IPS-18c (cell line): ENCODE results near the gene TECPR2.
A peak's percentile ranks its signal among the peaks of the same experiment; 100 is the strongest.
"Not testable (repeated sequence)": the region's sequence is repeated elsewhere in the genome, so short reads cannot be mapped to it uniquely, and the experiment has no call there.

Experiments
- H3K4me3 ChIP-seq: 2 replicates; pipeline ENCODE4 v1.7.0; 2013; ENCODE audit warnings: low read depth, mild to moderate bottlenecking, low read length, moderate library complexity; ENCODE audit not compliant: insufficient read depth
- H3K9me3 ChIP-seq: one replicate; pipeline ENCODE4 v1.6.1; 2013; ENCODE audit warnings: mild to moderate bottlenecking, low read length, moderate library complexity; ENCODE audit not compliant: control insufficient read depth, insufficient read depth

Gene TECPR2

DNA sequence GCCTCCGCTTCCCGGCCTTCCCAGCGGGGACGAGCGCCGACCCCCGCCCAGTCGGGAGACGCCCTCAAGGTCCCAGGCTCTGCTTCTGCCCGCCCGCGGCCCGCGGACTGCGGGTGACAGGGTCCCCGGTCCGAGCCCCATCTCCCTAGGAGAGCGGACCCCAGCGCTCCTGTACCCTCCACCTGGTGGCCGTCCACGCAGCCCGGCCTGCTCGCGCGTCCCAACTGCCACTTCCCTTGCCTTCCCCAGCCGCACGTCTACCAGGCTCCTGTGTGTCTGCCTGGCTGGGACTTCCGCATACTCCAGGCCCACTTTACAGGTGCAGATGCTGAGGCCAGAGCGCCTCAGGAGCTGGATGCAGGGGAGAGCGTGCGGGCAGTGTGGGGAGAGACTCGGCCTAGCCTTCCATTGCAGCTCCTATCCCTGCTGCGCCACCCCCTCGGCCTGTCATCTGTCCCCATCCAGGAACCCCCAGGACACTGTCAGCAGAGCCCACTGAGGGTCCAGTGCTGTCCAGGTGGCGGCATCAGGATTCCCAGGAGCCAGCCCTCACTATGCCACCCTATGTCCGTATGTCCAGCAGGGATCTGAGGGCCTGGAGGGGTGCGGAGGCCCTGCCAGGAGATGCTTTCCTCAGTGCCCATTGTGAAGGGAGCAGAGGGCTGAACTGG is 154.8 kb downstream of the TECPR2 start:
- H3K9me3 ChIP-seq = no peaks in the 10 kb centered on the region
- H3K4me3 ChIP-seq = peak overlapping the region; percentile 68

GRCh38 chr14:102518063-102518648 is 155.4 kb downstream of the TECPR2 start:
- no peaks in the 10 kb centered on the region for H3K9me3 ChIP-seq
- no peak overlapping the region for H3K4me3 ChIP-seq

- H3K9me3 ChIP-seq, H3K4me3 ChIP-seq: not testable (repeated sequence)
These were observed 157.0 kb downstream of the TECPR2 start for GRCh38 chr14:102519709-102520108.

- Histone ChIP-seq H3K9me3 (peaks cover 3% of the 10 kb centered on the region), H3K4me3 (no peak overlapping the region)
These were observed 160.4 kb downstream of the TECPR2 start for GRCh38 chr14:102523200-102523568.

DNA sequence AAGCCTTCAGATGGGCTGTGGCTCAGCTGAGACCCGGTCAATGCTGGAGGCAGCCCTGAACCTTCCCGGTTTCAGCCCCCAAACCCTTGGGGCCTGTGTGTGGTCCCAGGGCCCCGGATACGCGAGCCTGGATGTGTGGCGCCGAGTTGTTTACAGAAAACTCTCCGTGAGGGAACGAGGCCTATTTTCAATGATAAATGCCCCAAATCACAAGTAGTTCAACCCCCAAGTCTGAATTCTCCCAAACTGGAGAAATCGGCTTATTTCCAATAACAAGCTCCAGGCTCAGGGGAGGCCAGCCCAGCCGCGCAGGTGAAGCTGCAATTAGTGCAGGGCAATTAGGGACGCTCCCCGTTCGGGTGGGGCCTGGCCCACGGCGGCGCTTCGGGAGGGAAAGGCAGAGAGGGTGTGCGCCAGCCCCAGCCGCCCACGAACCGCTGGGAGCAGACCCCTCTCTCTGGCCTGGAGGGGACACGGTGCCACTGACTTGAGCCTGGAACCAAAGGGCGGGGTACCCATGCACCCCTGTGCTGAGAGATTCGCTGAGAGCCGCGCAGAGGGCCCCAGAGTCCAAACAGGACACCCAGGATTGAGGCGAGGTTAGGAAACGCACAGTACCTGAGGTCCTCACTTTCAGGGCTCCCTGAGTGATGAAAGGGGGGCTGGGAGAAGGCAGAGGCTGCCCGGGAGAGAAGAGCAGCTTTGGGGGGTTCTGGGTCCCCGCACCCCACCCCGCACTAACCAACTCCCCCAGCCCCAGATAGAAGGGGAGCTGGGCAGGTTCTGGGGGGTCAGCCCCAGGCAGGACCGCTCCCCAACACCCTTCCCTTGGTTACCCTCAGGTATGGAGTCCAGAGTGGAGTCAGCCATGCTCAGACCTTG is 161.1 kb downstream of the TECPR2 start:
- Histone ChIP-seq H3K4me3 (no peak overlapping the region), H3K9me3 (peaks cover 3% of the 10 kb centered on the region)

DNA sequence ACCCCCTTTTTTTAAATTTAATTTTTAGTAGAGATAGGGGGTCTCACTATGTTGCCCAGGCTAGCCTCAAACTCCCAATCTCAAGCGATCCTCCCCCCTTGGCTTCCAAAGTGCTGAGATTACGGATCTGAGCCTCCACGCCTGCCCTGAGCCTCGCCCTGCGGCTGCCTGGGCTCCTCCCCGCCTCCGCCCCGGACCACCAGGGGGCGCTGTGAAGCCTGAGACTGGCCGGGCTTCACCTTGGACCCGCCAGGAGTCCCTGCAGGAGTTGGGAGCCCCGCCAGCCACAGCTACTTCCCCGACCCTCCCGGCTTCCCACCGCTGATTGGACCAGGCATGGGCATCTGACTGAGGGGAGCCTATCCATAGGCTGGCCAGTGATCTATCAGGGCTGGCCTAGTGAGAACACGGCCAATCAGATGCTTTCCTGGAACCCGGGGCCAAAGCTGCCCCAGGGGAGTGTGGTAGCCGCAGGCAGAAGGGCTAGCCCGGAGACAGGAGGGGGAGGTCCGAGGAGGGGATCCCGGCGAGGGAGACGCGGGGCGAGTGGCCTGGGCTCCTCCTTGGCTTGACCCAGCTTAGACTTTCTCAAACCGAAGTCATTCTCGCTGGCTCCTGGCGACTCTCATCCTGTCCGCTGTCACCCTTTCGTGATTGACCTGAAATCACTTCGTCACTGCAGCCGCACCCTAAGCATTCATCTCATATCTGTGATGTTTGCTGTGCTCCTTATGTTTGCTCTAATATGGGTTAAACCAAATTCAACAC is 161.9 kb downstream of the TECPR2 start:
- Histone ChIP-seq H3K4me3 (peak overlapping the region; percentile 54), H3K9me3 (peaks cover 3% of the 10 kb centered on the region)

DNA sequence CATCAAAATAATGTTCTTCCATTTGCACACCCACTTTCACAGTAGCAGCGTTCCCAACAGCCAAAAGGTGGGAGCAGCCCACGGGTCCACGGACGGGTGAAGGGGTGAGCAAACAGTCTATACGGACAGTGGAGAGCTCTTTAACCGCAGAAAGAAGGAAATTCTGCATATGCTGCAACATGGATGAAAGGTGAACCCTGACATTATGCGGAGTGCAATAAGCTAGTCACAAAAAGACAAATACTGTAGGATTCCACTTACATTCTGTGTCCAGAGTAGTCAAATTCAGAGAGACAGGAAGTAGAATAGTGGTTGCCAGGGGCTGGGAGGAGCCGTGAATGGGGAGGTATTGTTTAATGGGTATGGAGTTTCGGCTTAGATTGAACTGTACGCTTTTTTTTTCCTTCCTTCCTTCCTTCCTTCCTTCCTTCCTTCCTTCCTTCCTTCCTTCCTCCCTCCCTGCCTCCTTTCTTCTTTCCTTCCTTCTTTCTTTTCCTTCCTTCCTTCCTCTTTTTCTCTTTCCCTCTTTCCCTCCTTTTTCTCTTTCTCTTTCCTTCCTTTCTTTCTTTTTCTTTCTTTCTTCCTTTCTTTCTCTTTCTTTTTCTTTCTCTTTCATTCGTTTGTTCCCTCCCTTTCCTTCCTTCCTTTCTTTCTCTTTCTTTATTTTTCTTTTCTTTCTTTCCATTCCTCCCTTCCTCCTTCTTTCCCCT is 162.6 kb downstream of the TECPR2 start:
- Histone ChIP-seq H3K4me3 (peak overlapping the region; percentile 54), H3K9me3 (peaks cover 3% of the 10 kb centered on the region)

DNA sequence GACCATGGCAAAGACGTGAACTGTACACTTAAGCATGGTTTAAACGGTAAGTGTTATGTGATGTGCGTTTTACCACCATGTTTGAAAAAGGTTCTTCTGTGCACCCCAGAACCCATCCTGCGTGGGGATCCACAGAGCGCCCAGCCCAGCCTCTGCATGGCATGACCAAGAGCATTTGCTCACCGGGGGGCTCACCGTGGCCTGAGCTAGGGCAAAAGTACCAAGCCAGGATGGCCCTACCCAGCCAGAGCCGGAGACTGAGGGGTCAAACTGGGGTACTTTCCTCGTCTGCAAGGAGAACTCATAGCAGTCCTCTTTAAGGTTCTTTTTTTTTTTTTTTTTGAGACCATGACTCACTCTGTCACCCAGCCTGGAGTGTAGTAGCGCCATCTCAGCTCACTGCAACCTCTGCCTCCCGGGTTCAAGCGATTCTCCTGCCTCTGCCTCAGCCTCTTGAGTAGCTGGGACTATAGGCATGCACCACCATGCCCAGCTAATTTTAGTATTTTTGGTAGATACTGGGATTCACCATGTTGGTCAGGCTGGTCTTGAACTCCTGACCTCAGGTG is 163.3 kb downstream of the TECPR2 start:
- Histone ChIP-seq H3K4me3 (no peak overlapping the region), H3K9me3 (peaks cover 3% of the 10 kb centered on the region)

DNA sequence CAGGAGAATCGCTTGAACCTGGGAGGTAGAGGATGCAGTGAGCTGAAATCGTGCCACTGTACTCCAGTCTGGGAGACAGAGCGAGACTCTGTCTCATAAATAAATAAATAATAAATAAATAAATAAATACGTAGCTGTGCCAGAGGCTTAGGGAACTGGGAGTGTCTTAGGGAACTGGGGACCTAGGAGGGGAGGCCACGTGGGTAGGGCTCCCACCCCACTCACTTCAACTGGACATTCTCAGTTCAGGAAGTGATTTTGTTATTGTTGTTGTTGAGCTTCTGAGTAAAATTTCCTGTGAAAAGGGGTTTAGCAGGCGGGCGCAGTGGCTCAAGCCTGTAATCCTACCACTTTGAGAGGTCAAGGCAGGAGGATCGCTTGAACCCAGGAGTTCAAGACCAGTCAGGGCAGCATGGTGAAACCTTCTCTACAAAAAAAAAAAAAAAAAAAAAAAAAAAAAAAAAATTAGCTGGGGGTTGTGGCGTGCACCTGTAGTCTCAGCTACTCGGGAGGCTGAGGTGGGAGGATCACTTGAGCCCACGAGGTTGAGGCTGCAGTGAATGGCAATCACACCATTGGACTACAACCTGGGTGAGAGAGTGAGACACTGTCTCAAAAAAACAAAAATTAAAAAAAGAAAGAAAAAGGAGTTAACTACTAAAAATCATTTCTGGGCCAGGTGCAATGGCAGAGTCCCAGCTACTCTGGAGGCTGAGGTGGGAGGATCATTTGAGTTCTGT is 165.9 kb downstream of the TECPR2 start:
- Histone ChIP-seq H3K9me3 (peaks cover 3% of the 10 kb centered on the region), H3K4me3 (no peak overlapping the region)

DNA sequence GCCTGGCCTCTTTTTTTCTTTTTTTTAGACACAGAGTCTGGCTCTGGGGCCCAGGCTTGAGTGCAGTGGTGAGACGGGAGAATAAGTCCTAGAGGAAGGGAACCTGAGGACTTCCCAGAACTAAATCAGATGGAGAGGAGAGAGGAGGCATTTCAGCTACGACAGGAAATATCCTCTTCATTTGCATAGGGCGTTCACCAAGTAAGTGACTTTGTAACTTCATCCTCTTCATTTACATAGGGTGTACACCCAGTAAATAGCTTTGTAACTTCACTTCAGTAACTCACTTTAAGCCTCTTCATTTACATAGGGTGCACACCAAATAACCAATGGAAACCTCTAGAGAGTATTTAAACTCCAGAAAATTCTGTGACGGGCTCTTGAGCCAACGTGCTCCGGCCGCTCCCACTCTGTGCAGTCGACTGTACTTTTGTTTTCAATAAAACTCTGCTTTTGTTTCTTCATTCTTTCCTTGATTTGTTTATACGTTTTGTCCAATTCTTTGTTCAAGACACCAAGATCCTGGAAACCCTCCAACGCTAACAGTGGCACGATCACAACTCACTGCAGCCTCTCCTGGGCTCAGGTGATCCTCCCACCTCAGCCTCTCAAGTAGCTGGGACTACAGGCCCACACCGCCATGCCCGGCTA is 168.2 kb downstream of the TECPR2 start:
- no peak overlapping the region for H3K4me3 ChIP-seq
- peaks cover 3% of the 10 kb centered on the region for H3K9me3 ChIP-seq

DNA sequence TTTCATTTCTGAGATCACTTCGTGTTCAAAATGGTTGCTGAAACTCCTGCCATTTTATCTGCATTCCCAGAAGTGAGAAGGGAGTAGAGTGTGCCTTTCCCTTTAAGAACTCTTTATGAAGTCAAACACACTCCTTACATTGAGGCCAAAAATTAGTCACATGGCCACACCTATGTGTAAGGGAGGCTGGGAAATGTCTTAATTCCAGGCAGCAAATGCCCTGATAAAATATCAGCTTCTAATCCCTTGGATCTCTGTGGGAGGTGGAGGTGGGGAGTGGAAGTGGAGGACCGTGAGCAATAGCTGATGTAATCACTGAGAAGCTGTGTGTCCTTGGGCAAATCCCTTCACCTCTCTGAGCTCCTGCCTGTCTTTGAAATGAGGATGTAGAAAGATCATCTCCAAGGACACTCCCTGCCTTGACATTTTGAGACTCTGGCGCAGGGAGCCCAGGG is 169.5 kb downstream of the TECPR2 start:
- H3K4me3 ChIP-seq = no peak overlapping the region
- H3K9me3 ChIP-seq = peaks cover 3% of the 10 kb centered on the region

- Histone ChIP-seq H3K4me3 (no peak overlapping the region), H3K9me3 (no peaks in the 10 kb centered on the region)
These were observed 175.3 kb downstream of the TECPR2 start for GRCh38 chr14:102537981-102538601.

DNA sequence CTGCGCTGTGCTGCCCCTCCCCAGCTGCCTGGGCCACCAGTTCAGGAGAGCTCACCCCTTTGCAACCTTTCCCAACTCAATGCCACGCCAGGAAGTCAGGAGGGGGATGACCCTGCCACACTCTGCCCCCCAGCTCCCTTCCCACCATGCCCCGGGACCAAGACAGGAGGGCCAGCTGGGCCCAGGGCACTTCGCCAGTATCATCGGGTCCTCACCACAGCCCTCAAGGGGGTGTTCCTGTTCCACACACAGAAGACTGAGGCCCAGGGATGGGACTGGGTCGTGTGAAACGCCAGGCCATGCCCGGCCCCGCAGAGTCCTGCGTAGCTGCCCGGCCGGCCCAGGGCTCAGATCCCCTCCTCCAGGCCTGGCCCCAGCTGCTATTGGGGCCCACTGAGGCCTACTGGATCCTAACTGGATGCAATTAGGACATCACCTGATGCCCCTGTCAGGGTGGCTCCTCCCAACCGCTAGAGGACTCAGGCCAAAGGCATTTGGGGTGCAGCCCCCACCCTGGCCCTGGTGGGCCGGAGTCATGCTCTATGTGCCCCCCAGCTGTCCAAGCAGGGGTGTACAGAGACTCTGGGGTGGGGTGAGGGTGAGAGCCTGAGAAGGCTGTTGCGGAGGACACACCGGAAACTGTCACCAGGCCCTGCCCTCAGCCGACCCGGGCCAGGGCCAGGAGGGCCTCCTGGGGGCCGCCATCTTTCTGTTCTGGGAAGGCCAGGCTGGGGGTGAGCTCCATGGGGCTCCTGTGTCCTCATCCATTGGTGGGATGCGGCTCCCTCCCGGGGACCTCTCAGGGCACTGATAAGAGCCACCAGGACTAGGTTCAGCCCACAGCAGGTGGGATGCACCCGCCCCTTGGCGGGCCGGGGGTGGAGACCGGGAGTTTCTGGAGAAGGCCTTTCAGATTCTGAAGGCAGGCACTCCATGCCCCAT is 176.1 kb downstream of the TECPR2 start:
- Histone ChIP-seq H3K9me3 (no peaks in the 10 kb centered on the region), H3K4me3 (no peak overlapping the region)

DNA sequence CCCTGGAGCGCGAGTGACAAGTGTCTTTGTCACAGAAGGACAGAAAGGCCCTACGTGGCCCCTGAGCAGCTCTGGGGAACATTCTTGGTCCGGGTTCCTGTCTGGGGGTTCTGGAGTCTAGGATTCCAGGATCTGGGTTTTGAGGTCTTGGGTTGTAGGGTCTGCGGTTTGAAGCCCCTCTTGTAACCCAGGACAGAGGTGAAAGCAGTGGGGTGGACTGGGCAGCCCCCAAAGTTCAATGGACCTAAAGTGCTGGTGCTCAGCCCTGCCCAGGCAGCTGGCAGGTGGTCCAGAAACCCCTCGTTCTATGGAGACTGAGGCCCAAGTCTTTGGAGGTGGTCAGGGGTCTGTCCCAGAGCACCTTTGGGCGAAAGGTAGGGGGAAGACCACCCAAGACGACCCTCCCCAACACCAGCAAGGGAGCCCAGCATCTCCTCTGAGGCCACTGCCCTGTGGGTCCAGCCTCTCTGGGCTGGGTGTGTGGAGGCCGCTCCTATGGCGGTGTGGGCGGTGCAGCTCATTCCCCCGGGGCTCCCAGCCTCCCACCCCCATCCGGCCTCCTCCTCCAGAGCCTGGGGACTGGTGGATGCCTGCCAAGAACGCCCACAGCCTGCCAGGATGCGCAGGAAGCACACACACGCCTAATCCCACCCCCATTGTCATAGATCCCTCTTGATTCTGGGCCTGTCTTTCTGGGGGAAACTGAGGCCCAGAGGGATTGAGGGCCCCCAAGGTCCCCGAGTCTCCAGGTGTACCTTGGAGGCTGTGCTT is 177.0 kb downstream of the TECPR2 start:
- Histone ChIP-seq H3K4me3 (no peak overlapping the region), H3K9me3 (no peaks in the 10 kb centered on the region)
